GM19099 (cell line): ENCODE results near the gene DCLK2.

ENCODE experiments used
- POLR2A ChIP-seq: IDR thresholded peaks from 3 replicates; pipeline ENCODE4 v1.6.1; 2011; ENCODE audit warnings: low read depth; ENCODE audit not compliant: insufficient read length; ENCODE audit errors: extremely low read depth

Gene DCLK2

GRCh38 chr4:150192986-150193385 is 114.7 kb downstream of the DCLK2 start:
- TF ChIP-seq POLR2A: no peak

- TF ChIP-seq POLR2A: no peak
Observed at GRCh38 chr4:150199056-150199455, 120.8 kb downstream of the DCLK2 start.

GRCh38 chr4:150205016-150205415 is 126.8 kb downstream of the DCLK2 start:
- no peak for TF ChIP-seq POLR2A

- no peak for TF ChIP-seq POLR2A
Observed at GRCh38 chr4:150206265-150206664, 128.0 kb downstream of the DCLK2 start.

GRCh38 chr4:150206954-150207353 is 128.7 kb downstream of the DCLK2 start:
- no peak for TF ChIP-seq POLR2A

GRCh38 chr4:150207871-150208270 is 129.6 kb downstream of the DCLK2 start:
- TF ChIP-seq POLR2A: no peak

GRCh38 chr4:150209140-150209829 is 131.0 kb downstream of the DCLK2 start:
- TF ChIP-seq POLR2A: no peak

- no peak for TF ChIP-seq POLR2A
Observed at GRCh38 chr4:150211016-150211415, 132.8 kb downstream of the DCLK2 start.

GRCh38 chr4:150211799-150212445 is 133.7 kb downstream of the DCLK2 start:
- TF ChIP-seq POLR2A: no peak

GRCh38 chr4:150212485-150212884 is 134.2 kb downstream of the DCLK2 start:
- TF ChIP-seq POLR2A: no peak

GRCh38 chr4:150212927-150213326 is 134.7 kb downstream of the DCLK2 start:
- no peak for TF ChIP-seq POLR2A

- no peak for TF ChIP-seq POLR2A
Observed at GRCh38 chr4:150215601-150216000, 137.4 kb downstream of the DCLK2 start.

- no peak for TF ChIP-seq POLR2A
Observed at GRCh38 chr4:150216726-150217125, 138.5 kb downstream of the DCLK2 start.

GRCh38 chr4:150217192-150217591 is 138.9 kb downstream of the DCLK2 start:
- no peak for TF ChIP-seq POLR2A

GRCh38 chr4:150217808-150218207 is 139.6 kb downstream of the DCLK2 start:
- no peak for TF ChIP-seq POLR2A

GRCh38 chr4:150218447-150218846 is 140.2 kb downstream of the DCLK2 start:
- no peak for TF ChIP-seq POLR2A

- TF ChIP-seq POLR2A: no peak
Observed at GRCh38 chr4:150219841-150220240, 141.6 kb downstream of the DCLK2 start.

- TF ChIP-seq POLR2A: no peak
Observed at GRCh38 chr4:150224896-150225591, 146.8 kb downstream of the DCLK2 start.
